NB4 (cell line): ENCODE measurements around the gene SLC17A7.
"Not testable (repeated sequence)": the region's sequence is repeated elsewhere in the genome, so short reads cannot be mapped to it uniquely, and the experiment has no call there.

Source experiments
- DNase-seq: peaks from one replicate; pipeline ENCODE4 v3.0.0; 2010; ENCODE audit warnings: low read depth
- H3K4me3 ChIP-seq: one replicate; pipeline ENCODE4 v1.5.1; 2011; ENCODE audit warnings: mild to moderate bottlenecking, low read depth, low read length, moderate library complexity
- CTCF ChIP-seq: IDR thresholded peaks from one replicate; pipeline ENCODE4 v1.5.1; 2012; ENCODE audit warnings: low read depth, low read length
- MAX ChIP-seq: IDR thresholded peaks from 2 replicates; pipeline ENCODE4 v1.6.1; 2011; ENCODE audit warnings: low read depth, low read length
- MYC ChIP-seq: IDR thresholded peaks from 2 replicates; pipeline ENCODE4 v1.6.1; 2011; ENCODE audit warnings: low read depth, low read length
- POLR2A ChIP-seq: IDR thresholded peaks from 2 replicates; pipeline ENCODE4 v1.6.1; 2011; ENCODE audit warnings: mild to moderate bottlenecking; ENCODE audit not compliant: insufficient read length; ENCODE audit errors: extremely low read depth

Gene SLC17A7

GRCh38 chr19:49463960-49464740 lies 22.8 kb upstream of the SLC17A7 start:
- no peak for DNase-seq
- TF ChIP-seq MAX = no peak
- TF ChIP-seq CTCF = no peak
- no peak for TF ChIP-seq POLR2A
- no peak for TF ChIP-seq MYC
- H3K4me3 ChIP-seq = no peak overlapping the region

GRCh38 chr19:49462492-49462891 lies 21.2 kb upstream of the SLC17A7 start:
- no peak overlapping the region for H3K4me3 ChIP-seq
- DNase-seq = no peak
- no peak for TF ChIP-seq POLR2A
- no peak for TF ChIP-seq CTCF
- no peak for TF ChIP-seq MAX
- TF ChIP-seq MYC = no peak

GRCh38 chr19:49461656-49462055 lies 20.3 kb upstream of the SLC17A7 start:
- no peak overlapping the region for H3K4me3 ChIP-seq
- TF ChIP-seq CTCF (no peak), MAX (no peak), MYC (no peak), POLR2A (no peak)
- DNase-seq = no peak

- not testable (repeated sequence) for DNase-seq, H3K4me3 ChIP-seq
Observed at GRCh38 chr19:49461130-49461529, 19.8 kb upstream of the SLC17A7 start.

GRCh38 chr19:49459388-49459787 lies 18.1 kb upstream of the SLC17A7 start:
- TF ChIP-seq CTCF (no peak), MAX (no peak), POLR2A (no peak)
- no peak for DNase-seq
- no peak overlapping the region for H3K4me3 ChIP-seq

GRCh38 chr19:49458567-49458903 lies 17.2 kb upstream of the SLC17A7 start:
- TF ChIP-seq CTCF (no peak), MYC (no peak), MAX (no peak), POLR2A (no peak)
- no peak overlapping the region for H3K4me3 ChIP-seq
- no peak for DNase-seq
